ENCODE data around the gene MCUB. TPM values are rescaled to one million over a fixed set of nuclear protein-coding genes. Genes with fewer than 3 reads are reported as not detected.

The MCUB gene
- polyA plus RNA-seq, 1 donor, result 6.9 TPM

DNA sequence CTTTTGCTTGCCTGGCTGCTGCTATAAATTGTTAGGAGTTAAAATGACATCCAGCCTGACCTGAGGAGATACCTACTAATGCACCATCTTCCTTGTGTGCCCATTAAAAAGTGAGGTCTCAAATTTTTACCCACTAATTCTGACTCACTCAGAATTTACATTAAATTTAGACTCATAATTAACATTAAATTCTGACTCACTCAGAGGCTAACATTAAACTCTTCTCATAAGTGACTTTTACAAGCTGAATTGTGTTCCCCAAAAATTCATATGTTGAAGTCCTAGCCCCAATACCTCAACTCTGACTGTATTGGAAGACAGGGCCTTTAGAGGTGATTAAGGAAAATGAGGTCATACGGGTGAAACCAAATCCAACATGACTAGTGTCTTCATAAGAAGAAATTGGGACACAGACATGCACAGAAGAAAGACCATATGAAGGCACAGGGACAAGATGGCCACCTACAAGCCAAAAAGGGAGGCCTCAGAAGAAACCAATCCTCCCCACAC, 131.4 kb downstream of the MCUB start:
- Histone ChIP-seq H3K4me1 (ENCODE audit: control insufficient read depth, insufficient read depth, low read length) (no peaks in the 10 kb centered on the region), H3K27ac (ENCODE audit: low read length) (no peak overlapping the region), H3K4me3 (ENCODE audit: low read length) (no peak overlapping the region), H3K36me3 (ENCODE audit: control insufficient read depth, insufficient read depth, low read length) (peaks cover 70% of the 10 kb centered on the region), H3K9me3 (ENCODE audit: control insufficient read depth, low read depth, low read length) (no peaks in the 10 kb centered on the region), H3K27me3 (ENCODE audit: control insufficient read depth, insufficient read depth, low read length) (no peaks in the 10 kb centered on the region)
- WGBS (ENCODE audit: insufficient coverage, low lambda C conversion rate), result 100% methylated on average over 1 of the region's 1 CpG
- DNase-seq, result no peak

DNA sequence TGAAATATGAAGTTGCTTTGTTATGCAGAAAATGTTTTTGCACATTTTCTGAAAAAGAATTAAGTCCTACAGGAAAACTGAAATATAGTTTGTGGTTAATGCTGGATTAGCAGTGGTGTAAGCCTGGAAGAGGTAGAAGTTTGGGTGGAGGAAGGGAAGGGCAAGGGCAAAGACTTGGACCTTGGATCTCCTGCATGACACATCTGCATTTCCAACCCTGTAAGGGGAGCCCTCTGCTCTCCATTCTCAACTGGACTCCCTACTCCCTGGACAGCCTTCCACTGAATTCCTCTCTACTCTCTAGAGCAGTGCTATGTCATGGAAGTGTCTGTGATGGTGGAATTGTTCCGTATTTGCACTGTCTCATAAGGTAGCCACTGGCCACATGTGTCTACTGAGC, 138.6 kb downstream of the MCUB start:
- peak; percentile 25 to 51 for DNase-seq
- no peak overlapping the region for H3K4me3 ChIP-seq (ENCODE audit: low read length)
- peaks cover 32% of the 10 kb centered on the region for H3K4me1 ChIP-seq (ENCODE audit: control insufficient read depth, insufficient read depth, low read length)
- no peaks in the 10 kb centered on the region for H3K27me3 ChIP-seq (ENCODE audit: control insufficient read depth, insufficient read depth, low read length)
- peaks cover 40% of the 10 kb centered on the region for H3K36me3 ChIP-seq (ENCODE audit: control insufficient read depth, insufficient read depth, low read length)
- peak overlapping the region; percentile 35 for H3K27ac ChIP-seq (ENCODE audit: low read length)
- no peaks in the 10 kb centered on the region for H3K9me3 ChIP-seq (ENCODE audit: control insufficient read depth, low read depth, low read length)
- WGBS (ENCODE audit: insufficient coverage, low lambda C conversion rate), result no CpG with 5 or more reads among the region's 1 CpG

DNA sequence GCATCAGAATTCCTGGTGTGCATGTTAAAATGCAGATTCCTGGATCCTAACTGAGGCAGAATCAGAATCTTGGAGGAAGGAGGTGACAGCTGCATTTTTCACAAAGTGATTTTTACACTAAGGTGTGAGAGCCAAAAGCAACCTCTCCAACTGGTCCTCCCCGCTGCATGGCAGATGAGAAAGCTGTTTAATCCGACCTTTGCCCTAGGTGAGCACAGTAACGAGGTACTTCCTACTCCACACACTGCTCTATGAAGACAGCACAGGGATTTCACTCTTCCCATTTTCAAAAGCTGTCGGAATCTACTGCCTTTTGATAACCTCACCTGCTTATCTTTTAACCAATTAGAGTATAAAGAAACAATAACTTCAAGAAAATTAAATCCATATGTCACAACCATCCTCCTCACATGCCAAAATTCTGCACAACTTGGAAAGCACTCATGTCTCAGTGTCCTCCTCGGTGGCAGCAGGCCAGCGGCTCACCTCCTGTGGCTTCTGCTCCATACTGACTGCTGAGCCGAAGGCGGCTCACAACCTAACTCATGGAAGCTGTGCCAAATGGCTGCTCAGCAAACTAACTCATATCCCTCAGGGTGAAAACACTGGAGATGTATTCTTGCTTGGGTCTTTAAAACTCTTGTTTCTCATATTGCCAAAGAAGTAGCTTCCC, 139.6 kb downstream of the MCUB start:
- Histone ChIP-seq H3K9me3 (ENCODE audit: control insufficient read depth, low read depth, low read length) (no peaks in the 10 kb centered on the region), H3K4me1 (ENCODE audit: control insufficient read depth, insufficient read depth, low read length) (peaks cover 38% of the 10 kb centered on the region), H3K27ac (ENCODE audit: low read length) (peak overlapping the region; percentile 56), H3K4me3 (ENCODE audit: low read length) (no peak overlapping the region), H3K36me3 (ENCODE audit: control insufficient read depth, insufficient read depth, low read length) (peaks cover 32% of the 10 kb centered on the region), H3K27me3 (ENCODE audit: control insufficient read depth, insufficient read depth, low read length) (no peaks in the 10 kb centered on the region)
- DNase-seq, result peak; percentile 57 to 80
- WGBS (ENCODE audit: insufficient coverage, low lambda C conversion rate), result no CpG with 5 or more reads among the region's 8 CpGs

DNA sequence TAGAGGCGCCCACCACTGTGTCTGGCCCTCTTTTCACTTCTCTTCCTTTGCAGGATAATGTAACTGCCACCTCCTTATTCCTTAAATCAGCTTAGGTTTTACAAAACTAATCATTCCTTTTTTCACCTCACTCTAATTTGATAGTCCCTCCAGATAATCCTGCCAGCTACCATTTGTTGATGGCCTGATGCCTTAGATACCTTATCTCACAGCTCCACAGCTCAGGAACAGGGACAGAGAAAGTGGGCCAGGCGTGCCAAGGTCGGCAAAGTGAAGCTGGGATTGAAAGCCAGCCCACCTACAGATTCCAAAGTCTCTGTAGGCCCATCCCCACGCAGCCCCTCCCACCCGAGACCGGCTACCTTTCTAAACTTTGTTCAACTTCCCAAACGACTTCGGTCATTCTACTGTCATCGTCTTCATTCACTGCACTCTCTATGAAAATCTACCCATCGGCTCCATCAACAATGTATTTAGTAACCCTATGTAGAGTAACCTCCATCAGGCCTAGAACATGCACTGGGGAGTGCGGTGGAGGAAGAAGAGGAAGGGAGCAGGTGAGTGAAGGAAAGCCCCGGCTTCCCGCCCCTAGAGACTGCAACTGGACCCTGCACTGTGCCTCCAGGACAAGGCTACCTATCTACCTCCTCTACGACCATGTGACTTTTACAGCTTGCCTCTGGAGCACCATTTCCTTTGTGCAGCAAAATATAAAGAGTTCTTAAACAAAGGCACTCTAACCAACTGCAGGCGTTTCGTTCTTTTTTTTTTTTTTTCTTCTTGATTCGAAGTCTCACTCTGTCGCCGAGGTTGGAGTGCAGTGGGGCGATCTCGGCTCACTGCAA, 141.7 kb downstream of the MCUB start:
- peak overlapping the region; percentile 98 for H3K27ac ChIP-seq (ENCODE audit: low read length)
- H3K4me1 ChIP-seq (ENCODE audit: control insufficient read depth, insufficient read depth, low read length), result peaks cover 40% of the 10 kb centered on the region
- peak; percentile 80 to 89 for DNase-seq
- WGBS (ENCODE audit: insufficient coverage, low lambda C conversion rate), result 16% methylated on average over 6 of the region's 21 CpGs
- H3K36me3 ChIP-seq (ENCODE audit: control insufficient read depth, insufficient read depth, low read length), result peaks cover 17% of the 10 kb centered on the region
- peak overlapping the region; percentile 90 for H3K4me3 ChIP-seq (ENCODE audit: low read length)
- H3K9me3 ChIP-seq (ENCODE audit: control insufficient read depth, low read depth, low read length), result no peaks in the 10 kb centered on the region
- no peaks in the 10 kb centered on the region for H3K27me3 ChIP-seq (ENCODE audit: control insufficient read depth, insufficient read depth, low read length)

DNA sequence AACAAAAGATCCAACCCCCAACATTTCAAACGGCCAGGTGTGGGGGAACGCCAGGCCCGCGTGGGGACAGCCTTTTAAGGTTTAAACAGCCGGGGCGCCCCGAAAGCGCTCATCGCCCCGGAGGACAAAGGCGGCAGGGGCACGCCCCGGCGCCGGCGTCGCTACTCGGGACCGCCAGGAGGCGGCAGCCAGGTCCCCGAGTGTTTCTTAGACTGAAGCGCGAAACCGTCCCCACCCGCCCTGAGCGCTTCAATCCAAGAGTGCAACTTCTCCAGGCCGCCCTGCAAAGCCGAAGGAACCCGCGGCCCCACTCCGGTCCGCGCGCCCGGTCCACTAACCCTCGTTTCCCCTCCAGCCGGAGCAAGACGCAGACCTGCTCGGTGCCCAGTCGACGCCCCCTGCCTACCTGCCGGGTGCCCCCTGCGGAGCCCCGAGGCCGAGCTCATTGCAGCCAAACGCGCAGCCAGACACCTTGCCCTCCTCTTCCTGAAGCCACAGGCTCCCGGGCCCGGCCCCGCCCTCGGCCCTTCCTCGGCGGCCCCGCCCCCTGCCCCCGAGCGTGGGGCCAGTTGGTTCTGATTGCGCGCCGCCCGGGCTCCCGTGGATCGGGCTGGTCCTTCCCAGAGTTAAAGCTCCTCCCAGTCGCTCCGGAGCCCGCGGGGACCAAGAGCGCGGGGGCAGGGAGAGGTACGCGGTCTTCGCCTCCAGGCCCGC, 143.1 kb downstream of the MCUB start, which contains the start of gene CASP6:
Gene CASP6 (minus strand): TSS at position 496 of the 714 bp plus-strand sequence. CDS start 50 bp downstream, at position 446.
- no peaks in the 10 kb centered on the region for H3K9me3 ChIP-seq (ENCODE audit: control insufficient read depth, low read depth, low read length)
- peak within 1 kb of the TSS; percentile 90 for H3K4me3 ChIP-seq (ENCODE audit: low read length)
- WGBS (ENCODE audit: insufficient coverage, low lambda C conversion rate), result no CpG with 5 or more reads among the region's 72 CpGs
- H3K27me3 ChIP-seq (ENCODE audit: control insufficient read depth, insufficient read depth, low read length), result no peaks in the 10 kb centered on the region
- peak; percentile 83 to 94 for DNase-seq
- peak within 1 kb of the TSS; percentile 98 for H3K27ac ChIP-seq (ENCODE audit: low read length)
- H3K36me3 ChIP-seq (ENCODE audit: control insufficient read depth, insufficient read depth, low read length), result peaks cover 13% of the 10 kb centered on the region
- H3K4me1 ChIP-seq (ENCODE audit: control insufficient read depth, insufficient read depth, low read length), result peaks cover 35% of the 10 kb centered on the region

DNA sequence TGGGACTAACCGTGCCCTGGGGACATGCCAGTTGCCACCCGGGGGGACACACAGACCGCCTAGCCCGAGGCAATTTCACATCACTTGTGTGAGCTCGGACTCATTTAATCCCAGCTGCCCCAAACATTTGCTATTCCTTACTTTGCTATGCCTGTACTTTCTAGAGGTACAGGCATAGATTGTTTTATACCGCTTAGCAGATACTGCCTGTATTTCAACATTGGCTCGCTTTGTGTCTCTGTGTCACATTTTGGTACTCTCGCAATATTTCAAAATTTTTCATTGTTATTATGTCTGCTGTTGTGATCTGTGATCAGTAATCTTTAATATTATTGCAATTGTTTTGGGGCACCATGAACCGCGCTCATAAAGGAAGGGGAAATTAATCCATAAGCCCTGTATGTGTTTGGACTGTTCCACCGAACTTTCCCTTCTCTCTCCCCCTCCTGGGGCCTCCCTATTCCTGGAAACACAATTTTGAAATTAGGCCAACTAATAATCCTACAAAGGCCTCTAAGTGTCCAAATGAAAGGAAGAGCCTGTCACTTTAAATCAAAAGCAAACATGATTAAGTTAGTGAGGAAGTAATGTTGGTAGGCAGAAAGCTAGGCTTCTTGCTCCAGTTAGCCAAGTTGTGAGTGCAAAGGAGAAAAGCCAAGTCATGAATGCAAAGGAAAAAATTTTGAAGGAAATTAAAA, 143.8 kb downstream of the MCUB start:
- Histone ChIP-seq H3K36me3 (ENCODE audit: control insufficient read depth, insufficient read depth, low read length) (peaks cover 17% of the 10 kb centered on the region), H3K4me3 (ENCODE audit: low read length) (peak overlapping the region; percentile 90)

DNA sequence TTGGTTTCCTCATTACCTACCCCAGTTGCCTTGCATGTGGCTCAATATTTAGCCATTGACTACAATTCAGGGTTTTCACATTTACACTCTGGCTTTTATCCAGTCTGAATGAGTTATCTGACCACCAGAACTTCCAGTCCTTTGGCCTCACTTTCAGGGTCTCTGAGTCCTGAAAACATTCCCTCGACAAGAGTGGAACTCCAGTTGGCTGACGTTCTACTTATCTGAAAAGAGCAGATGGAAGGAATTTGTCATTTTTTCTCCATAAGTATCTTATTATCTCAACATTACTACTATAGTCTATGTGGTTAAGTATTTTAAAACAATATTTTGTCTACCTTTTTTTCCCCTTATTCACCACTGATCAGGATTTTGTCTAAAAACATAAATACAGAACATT, 148.4 kb downstream of the MCUB start:
- Histone ChIP-seq H3K9me3 (ENCODE audit: control insufficient read depth, low read depth, low read length) (no peaks in the 10 kb centered on the region), H3K27me3 (ENCODE audit: control insufficient read depth, insufficient read depth, low read length) (no peaks in the 10 kb centered on the region), H3K27ac (ENCODE audit: low read length) (no peak overlapping the region), H3K36me3 (ENCODE audit: control insufficient read depth, insufficient read depth, low read length) (peaks cover 19% of the 10 kb centered on the region), H3K4me1 (ENCODE audit: control insufficient read depth, insufficient read depth, low read length) (peaks cover 8% of the 10 kb centered on the region), H3K4me3 (ENCODE audit: low read length) (no peak overlapping the region)
- no peak for DNase-seq
- 100% methylated on average over 1 of the region's 2 CpGs for WGBS (ENCODE audit: insufficient coverage, low lambda C conversion rate)

More for the DNA sequence above, 143.8 kb downstream of the MCUB start:
- Histone ChIP-seq H3K4me1 (ENCODE audit: control insufficient read depth, insufficient read depth, low read length) (peaks cover 32% of the 10 kb centered on the region), H3K27ac (ENCODE audit: low read length) (peak overlapping the region; percentile 98), H3K9me3 (ENCODE audit: control insufficient read depth, low read depth, low read length) (no peaks in the 10 kb centered on the region), H3K27me3 (ENCODE audit: control insufficient read depth, insufficient read depth, low read length) (no peaks in the 10 kb centered on the region)
- WGBS (ENCODE audit: insufficient coverage, low lambda C conversion rate), result 17% methylated on average over 2 of the region's 11 CpGs
- DNase-seq, result peak in 1 of 2 donors; percentile 59

DNA sequence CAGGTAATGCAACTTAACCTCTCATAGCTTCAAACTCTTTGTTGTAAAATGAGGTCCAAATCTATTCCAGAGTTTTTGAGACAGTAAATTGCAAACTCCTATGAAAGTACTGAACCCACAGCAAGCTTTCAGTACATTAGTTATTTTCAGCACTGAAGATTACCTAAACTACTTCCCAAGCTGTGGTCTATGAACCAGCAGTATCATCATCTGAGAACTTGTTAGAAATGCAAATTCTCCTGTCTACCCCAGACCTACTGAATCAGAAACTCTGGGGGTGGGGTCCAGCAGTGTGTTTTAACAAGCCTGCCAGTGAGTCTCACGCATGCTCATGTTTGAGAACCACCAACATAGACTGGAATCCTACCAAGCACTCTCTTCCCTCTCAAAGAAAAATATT, 148.9 kb downstream of the MCUB start:
- WGBS (ENCODE audit: insufficient coverage, low lambda C conversion rate), result no CpG with 5 or more reads among the region's 1 CpG
- Histone ChIP-seq H3K27me3 (ENCODE audit: control insufficient read depth, insufficient read depth, low read length) (no peaks in the 10 kb centered on the region), H3K4me3 (ENCODE audit: low read length) (no peak overlapping the region), H3K36me3 (ENCODE audit: control insufficient read depth, insufficient read depth, low read length) (peaks cover 21% of the 10 kb centered on the region), H3K27ac (ENCODE audit: low read length) (no peak overlapping the region), H3K9me3 (ENCODE audit: control insufficient read depth, low read depth, low read length) (no peaks in the 10 kb centered on the region), H3K4me1 (ENCODE audit: control insufficient read depth, insufficient read depth, low read length) (peaks cover 8% of the 10 kb centered on the region)
- no peak for DNase-seq

DNA sequence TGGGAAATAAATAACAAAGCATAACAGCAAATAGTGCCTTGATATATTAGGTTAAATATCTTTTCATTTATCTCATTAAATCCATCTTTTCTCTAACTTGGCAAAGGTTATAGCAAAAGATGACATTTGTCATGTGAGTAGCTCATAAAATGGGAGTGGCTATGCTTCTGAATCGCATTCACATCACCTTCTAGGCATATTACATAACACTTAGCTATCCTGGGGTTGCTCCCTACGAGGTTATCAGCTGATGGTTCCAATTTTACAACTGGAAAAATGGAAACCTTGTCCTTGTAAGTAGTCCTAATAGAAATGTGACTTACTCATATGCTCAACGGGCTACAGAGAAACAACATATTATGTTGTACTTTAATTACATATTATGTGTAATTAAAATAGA, 153.5 kb downstream of the MCUB start:
- H3K36me3 ChIP-seq (ENCODE audit: control insufficient read depth, insufficient read depth, low read length), result peaks cover 29% of the 10 kb centered on the region
- H3K4me1 ChIP-seq (ENCODE audit: control insufficient read depth, insufficient read depth, low read length), result no peaks in the 10 kb centered on the region
- no peaks in the 10 kb centered on the region for H3K9me3 ChIP-seq (ENCODE audit: control insufficient read depth, low read depth, low read length)
- 80% methylated on average over 1 of the region's 3 CpGs for WGBS (ENCODE audit: insufficient coverage, low lambda C conversion rate)
- H3K27ac ChIP-seq (ENCODE audit: low read length), result no peak overlapping the region
- no peaks in the 10 kb centered on the region for H3K27me3 ChIP-seq (ENCODE audit: control insufficient read depth, insufficient read depth, low read length)
- H3K4me3 ChIP-seq (ENCODE audit: low read length), result no peak overlapping the region
- peak; percentile 45 to 64 for DNase-seq

All from large intestine (tissue), 3 donors.